Lower leg skin (tissue), 3 donors: ENCODE data around the gene TOP2B.

Experiments
- POLR2A ChIP-seq, 2 donors: fragments of 450-650 bp; IDR thresholded peaks; one replicate each; pipeline ENCODE4 v1.6.1; 2016 to 2017; ENCODE audit warnings: antibody characterized with exemption in 2 of 2, mild to moderate bottlenecking in 1 of 2, moderate library complexity in 1 of 2
- TF ChIP-seq, protein P1 (sequence below), 3 donors: fragments of 450-650 bp; IDR thresholded peaks; one replicate each; pipeline ENCODE4 v1.5.1; 2016; ENCODE audit warnings: antibody characterized with exemption in 3 of 3, mild to moderate bottlenecking in 3 of 3, moderate library complexity in 2 of 3

DNA sequence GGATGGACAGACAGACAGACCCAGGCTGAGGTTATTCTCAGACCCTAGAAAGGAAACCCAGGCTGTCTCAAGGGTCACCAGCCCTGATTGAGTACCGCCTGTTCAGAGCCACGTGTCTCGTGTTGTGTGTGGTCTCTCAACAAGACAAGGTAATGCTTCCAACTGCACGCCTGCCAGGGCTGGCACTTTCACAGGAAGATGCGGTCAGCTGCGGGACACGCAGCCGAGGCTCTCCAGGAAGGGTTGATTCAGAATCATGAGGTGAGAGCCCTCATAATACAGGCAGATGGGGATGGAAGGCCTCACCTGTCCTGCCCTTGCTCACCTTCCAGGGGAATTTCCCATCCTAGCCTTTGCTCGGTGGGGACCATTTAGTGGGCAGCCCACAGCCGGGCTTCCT, 81.4 kb downstream of the TOP2B start:
- TF ChIP-seq, protein P1, sequence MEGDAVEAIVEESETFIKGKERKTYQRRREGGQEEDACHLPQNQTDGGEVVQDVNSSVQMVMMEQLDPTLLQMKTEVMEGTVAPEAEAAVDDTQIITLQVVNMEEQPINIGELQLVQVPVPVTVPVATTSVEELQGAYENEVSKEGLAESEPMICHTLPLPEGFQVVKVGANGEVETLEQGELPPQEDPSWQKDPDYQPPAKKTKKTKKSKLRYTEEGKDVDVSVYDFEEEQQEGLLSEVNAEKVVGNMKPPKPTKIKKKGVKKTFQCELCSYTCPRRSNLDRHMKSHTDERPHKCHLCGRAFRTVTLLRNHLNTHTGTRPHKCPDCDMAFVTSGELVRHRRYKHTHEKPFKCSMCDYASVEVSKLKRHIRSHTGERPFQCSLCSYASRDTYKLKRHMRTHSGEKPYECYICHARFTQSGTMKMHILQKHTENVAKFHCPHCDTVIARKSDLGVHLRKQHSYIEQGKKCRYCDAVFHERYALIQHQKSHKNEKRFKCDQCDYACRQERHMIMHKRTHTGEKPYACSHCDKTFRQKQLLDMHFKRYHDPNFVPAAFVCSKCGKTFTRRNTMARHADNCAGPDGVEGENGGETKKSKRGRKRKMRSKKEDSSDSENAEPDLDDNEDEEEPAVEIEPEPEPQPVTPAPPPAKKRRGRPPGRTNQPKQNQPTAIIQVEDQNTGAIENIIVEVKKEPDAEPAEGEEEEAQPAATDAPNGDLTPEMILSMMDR (IDR thresholded peaks at IDR 0.05): no peak
- no peak for TF ChIP-seq POLR2A (IDR thresholded peaks at IDR 0.05)
